CD4-positive, alpha-beta T cell (primary cell): ENCODE measurements around the gene MINDY4B. TPM values are rescaled to one million over a fixed set of nuclear protein-coding genes. Genes with fewer than 3 reads are reported as not detected.

Experiments
- ATAC-seq: fragments of 200-7000 bp; cut with Tn5 transposase; one replicate; pipeline ENCODE4 v1.10.0; 2022; ENCODE audit warnings: mild to moderate bottlenecking; ENCODE audit not compliant: poor library complexity
- CTCF ChIA-PET: fragments of 350-600 bp; sonication (Branson Sonifier 250); formaldehyde crosslinking; loops from one replicate; lab custom pipeline; 2021; ENCODE audit warnings: antibody characterized with exemption, inconsistent platforms; lab: Charles Lee
- POLR2A ChIA-PET: fragments of 350-600 bp; sonication (Branson Sonifier 250); formaldehyde crosslinking; loops from one replicate; lab custom pipeline; 2021; ENCODE audit warnings: antibody characterized with exemption, inconsistent platforms; lab: Charles Lee
- DNase-seq, 14 experiments: peaks; one replicate each; pipeline ENCODE4 v3.0.0-alpha.2; 2013 to 2020; ENCODE audit warnings: mixed read lengths in 2 of 14
- H3K27ac ChIP-seq, 2 donors: one replicate each; pipeline versions ENCODE4 v1.5.1 to v1.7.0; 2013; ENCODE audit warnings: low read length in 2 of 2, low read depth in 1 of 2, mild to moderate bottlenecking in 1 of 2
- H3K27me3 ChIP-seq, 2 experiments: 1 replicate in 1 of 2; 2 replicates in 1 of 2; pipeline versions ENCODE4 v1.6.1 to v1.7.0; 2013; ENCODE audit warnings: low read length in 2 of 2, control low read depth in 1 of 2, mild to moderate bottlenecking in 1 of 2, moderate library complexity in 1 of 2; ENCODE audit not compliant: insufficient read depth in 2 of 2, control insufficient read depth in 1 of 2
- H3K36me3 ChIP-seq: one replicate; pipeline ENCODE4 v1.6.1; 2013; ENCODE audit warnings: low read length, control low read depth; ENCODE audit not compliant: insufficient read depth
- H3K4me1 ChIP-seq: one replicate; pipeline ENCODE4 v1.6.1; 2013; ENCODE audit warnings: low read length, control low read depth; ENCODE audit not compliant: insufficient read depth
- H3K4me3 ChIP-seq: one replicate; pipeline ENCODE4 v1.5.1; 2013; ENCODE audit warnings: mild to moderate bottlenecking, low read length, moderate library complexity
- H3K9me3 ChIP-seq, 2 experiments: 1 replicate in 1 of 2; 2 replicates in 1 of 2; pipeline versions ENCODE4 v1.6.1 to v1.7.0; 2013; ENCODE audit warnings: low read length in 2 of 2, mild to moderate bottlenecking in 2 of 2, control low read depth in 1 of 2, moderate library complexity in 1 of 2; ENCODE audit not compliant: control insufficient read depth in 1 of 2, insufficient read depth in 1 of 2
- H3K27ac Mint-ChIP-seq: one replicate; pipeline ENCODE4 v1.8.0; 2020; ENCODE audit warnings: mixed read lengths
- H3K27me3 Mint-ChIP-seq: one replicate; pipeline ENCODE4 v1.8.0; 2021; ENCODE audit warnings: mixed read lengths
- H3K36me3 Mint-ChIP-seq: one replicate; pipeline ENCODE4 v1.8.0; 2021; ENCODE audit warnings: low read depth, mixed read lengths
- H3K4me1 Mint-ChIP-seq: one replicate; pipeline ENCODE4 v1.8.0; 2021; ENCODE audit warnings: low read depth, mixed read lengths
- H3K4me3 Mint-ChIP-seq: one replicate; pipeline ENCODE4 v1.8.0; 2020; ENCODE audit warnings: mild to moderate bottlenecking, mixed read lengths
- H3K9me3 Mint-ChIP-seq: one replicate; pipeline ENCODE4 v1.8.0; 2020; ENCODE audit warnings: mixed read lengths
- intact Hi-C, 2 experiments: fragments of 100-400 bp; cut with DNase I in 1 of 2; cut with micrococcal nuclease in 1 of 2; formaldehyde crosslinking; loops; one replicate each; pipeline versions ENCODE4 v1.15.1 to v1.9.0; 2023 to 2025; cut with DNase I, micrococcal nuclease
- total RNA-seq, 174 experiments: library from RNA in 2 of 174; stranded (reverse) in 2 of 174; gene quantifications; one replicate each; pipeline ENCODE4 v1.2.3 and lab custom pipeline; 2021 to 2026
- TF ChIP-seq, protein P1 (sequence below): fragments of 200-600 bp; IDR thresholded peaks from one replicate; pipeline ENCODE4 v1.8.0; 2022; ENCODE audit warnings: antibody characterized with exemption, mild to moderate bottlenecking

The MINDY4B gene
- total RNA-seq, 2 experiments from 2014 or later: not detected

DNA sequence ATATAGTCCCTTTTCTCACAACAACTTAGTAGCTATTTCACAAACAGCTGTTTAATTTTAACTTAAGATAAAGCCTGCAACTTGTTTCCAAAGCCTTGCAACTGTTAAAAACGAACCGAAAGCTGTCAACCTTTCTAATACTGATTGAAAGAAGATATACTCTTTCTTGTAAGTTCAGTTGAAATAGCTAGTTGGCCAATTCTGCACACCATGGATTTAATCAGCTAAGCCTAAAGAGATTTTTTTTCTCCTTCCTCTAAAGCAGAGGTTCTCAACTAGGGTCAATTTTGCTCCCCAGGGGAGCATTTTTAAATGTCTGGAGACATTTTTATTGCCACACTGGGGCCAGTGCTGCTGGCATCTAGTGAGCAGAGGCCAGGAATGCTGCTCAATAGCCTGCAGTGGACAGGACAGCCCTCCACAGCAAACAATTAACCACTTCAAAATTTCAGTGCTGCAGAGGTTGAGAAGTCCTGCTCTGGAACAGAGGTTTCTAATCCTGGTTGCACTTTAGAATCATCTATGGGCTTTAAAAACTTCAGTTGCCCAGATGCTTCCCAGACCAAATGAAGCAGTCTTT, 26.2 kb downstream of the MINDY4B start:
- H3K4me1 ChIP-seq: no peaks in the 10 kb centered on the region
- H3K36me3 ChIP-seq: no peaks in the 10 kb centered on the region
- ATAC-seq: no peak
- H3K27me3 ChIP-seq: no peaks in the 10 kb centered on the region
- no peaks in the 10 kb centered on the region for H3K27me3 Mint-ChIP-seq
- TF ChIP-seq, protein P1, sequence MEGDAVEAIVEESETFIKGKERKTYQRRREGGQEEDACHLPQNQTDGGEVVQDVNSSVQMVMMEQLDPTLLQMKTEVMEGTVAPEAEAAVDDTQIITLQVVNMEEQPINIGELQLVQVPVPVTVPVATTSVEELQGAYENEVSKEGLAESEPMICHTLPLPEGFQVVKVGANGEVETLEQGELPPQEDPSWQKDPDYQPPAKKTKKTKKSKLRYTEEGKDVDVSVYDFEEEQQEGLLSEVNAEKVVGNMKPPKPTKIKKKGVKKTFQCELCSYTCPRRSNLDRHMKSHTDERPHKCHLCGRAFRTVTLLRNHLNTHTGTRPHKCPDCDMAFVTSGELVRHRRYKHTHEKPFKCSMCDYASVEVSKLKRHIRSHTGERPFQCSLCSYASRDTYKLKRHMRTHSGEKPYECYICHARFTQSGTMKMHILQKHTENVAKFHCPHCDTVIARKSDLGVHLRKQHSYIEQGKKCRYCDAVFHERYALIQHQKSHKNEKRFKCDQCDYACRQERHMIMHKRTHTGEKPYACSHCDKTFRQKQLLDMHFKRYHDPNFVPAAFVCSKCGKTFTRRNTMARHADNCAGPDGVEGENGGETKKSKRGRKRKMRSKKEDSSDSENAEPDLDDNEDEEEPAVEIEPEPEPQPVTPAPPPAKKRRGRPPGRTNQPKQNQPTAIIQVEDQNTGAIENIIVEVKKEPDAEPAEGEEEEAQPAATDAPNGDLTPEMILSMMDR: no peak
- ChIA-PET CTCF (no interaction called here), POLR2A (no interaction called here)
- H3K27ac ChIP-seq: no peak overlapping the region
- no peak overlapping the region for H3K4me3 ChIP-seq
- H3K9me3 Mint-ChIP-seq: no peaks in the 10 kb centered on the region
- no peaks in the 10 kb centered on the region for H3K4me1 Mint-ChIP-seq
- no peaks in the 10 kb centered on the region for H3K9me3 ChIP-seq
- no peak overlapping the region for H3K27ac Mint-ChIP-seq
- H3K36me3 Mint-ChIP-seq: no peaks in the 10 kb centered on the region
- H3K4me3 Mint-ChIP-seq: no peak overlapping the region
- no peak for DNase-seq
- intact Hi-C loops: no loop called here

DNA sequence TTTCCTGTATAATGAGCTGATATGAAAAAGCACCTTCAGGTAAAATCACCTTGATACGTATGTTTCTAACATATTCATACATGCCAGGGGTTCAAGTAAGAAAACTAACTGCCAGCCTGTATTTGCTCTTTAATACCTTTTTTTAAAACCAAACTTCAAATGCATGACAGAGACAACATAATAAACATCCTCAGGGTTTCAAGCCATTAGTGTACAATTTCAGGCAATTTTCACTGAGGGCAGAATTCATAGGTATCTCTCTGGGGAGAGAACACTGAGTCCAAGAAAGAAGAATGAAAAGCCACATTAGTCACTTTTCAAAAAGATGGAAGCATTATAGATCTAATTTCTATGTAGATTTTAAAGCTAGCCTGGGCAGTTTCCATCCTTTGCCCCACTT, 26.9 kb downstream of the MINDY4B start:
- no peaks in the 10 kb centered on the region for H3K27me3 Mint-ChIP-seq
- DNase-seq (no peak), ATAC-seq (no peak)
- H3K36me3 Mint-ChIP-seq: no peaks in the 10 kb centered on the region
- Histone ChIP-seq H3K4me3 (no peak overlapping the region), H3K27me3 (no peaks in the 10 kb centered on the region), H3K27ac (no peak overlapping the region), H3K4me1 (no peaks in the 10 kb centered on the region), H3K36me3 (no peaks in the 10 kb centered on the region), H3K9me3 (no peaks in the 10 kb centered on the region)
- TF ChIP-seq, protein P1: no peak
- no peaks in the 10 kb centered on the region for H3K9me3 Mint-ChIP-seq
- no peak overlapping the region for H3K4me3 Mint-ChIP-seq
- intact Hi-C loops: no loop called here
- ChIA-PET POLR2A (no interaction called here), CTCF (no interaction called here)
- no peak overlapping the region for H3K27ac Mint-ChIP-seq
- no peaks in the 10 kb centered on the region for H3K4me1 Mint-ChIP-seq

DNA sequence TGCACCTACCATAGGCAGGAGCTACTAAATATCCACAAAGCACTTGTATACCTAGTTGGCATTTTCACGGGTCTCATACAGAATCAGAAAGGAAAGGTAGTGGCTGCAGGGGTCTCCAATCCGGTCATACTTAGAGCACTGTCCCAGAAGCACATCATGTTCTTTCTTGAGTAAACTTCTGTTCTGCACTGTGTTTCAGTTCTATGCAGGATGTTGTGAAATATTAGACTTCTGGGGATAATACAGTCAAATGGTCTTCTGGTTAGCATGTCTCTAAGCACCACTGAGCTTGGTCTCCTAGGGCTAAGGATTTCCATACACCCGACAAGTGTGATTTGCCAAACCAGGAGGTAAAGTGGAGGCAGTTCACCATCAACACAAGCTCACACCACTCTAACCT, 27.9 kb downstream of the MINDY4B start:
- Mint-ChIP-seq H3K27me3 (no peaks in the 10 kb centered on the region), H3K4me1 (no peaks in the 10 kb centered on the region), H3K4me3 (no peak overlapping the region), H3K9me3 (no peaks in the 10 kb centered on the region), H3K36me3 (no peaks in the 10 kb centered on the region), H3K27ac (no peak overlapping the region)
- TF ChIP-seq, protein P1: no peak
- no peak for ATAC-seq
- CTCF ChIA-PET: no interaction called here
- Histone ChIP-seq H3K4me1 (no peaks in the 10 kb centered on the region), H3K4me3 (no peak overlapping the region), H3K27me3 (no peaks in the 10 kb centered on the region), H3K27ac (no peak overlapping the region), H3K36me3 (no peaks in the 10 kb centered on the region), H3K9me3 (no peaks in the 10 kb centered on the region)
- POLR2A ChIA-PET: no interaction called here
- DNase-seq: no peak
- intact Hi-C loops: no loop called here
